HepG2 (cell line): Measurements from ENCODE around the gene CRABP1. TPM values are rescaled to one million over a fixed set of nuclear protein-coding genes. Genes with fewer than 3 reads are reported as not detected.
A peak's percentile ranks its signal among the peaks of the same experiment; 100 is the strongest.

Experiments
- ATAC-seq: fragments of 200-7000 bp; cut with Tn5 transposase; 3 replicates; pipeline ENCODE4 v1.9.1; 2020; ENCODE audit warnings: mild to moderate bottlenecking, moderate library complexity
- BruUV-seq: library from RNA; stranded (reverse); fragments of 400-500 nt; replicated peaks from 2 replicates; lab custom pipeline; 2021; lab: Mats Ljungman, UMichigan
- CTCF ChIA-PET: fragments of 300-600 bp; formaldehyde crosslinking; extraction: SDS; loops from one replicate; lab custom pipeline; 2021; ENCODE audit warnings: low total read pairs, inconsistent platforms, low intra/inter-chr PET ratio; lab: Yijun Ruan, JAX
- POLR2A ChIA-PET: fragments of 350-600 bp; sonication (Branson Sonifier 250); formaldehyde crosslinking; loops from one replicate; lab custom pipeline; 2020; ENCODE audit warnings: antibody characterized with exemption, inconsistent platforms; lab: Yijun Ruan, JAX
- DNase-seq: peaks from one replicate; pipeline ENCODE4 v3.0.0-alpha.2; 2015; ENCODE audit warnings: low spot score
- FAIRE-seq: peaks from 3 replicates; lab custom pipeline; 2011; peaks lifted over from hg19 to GRCh38; lab: Jason Lieb, UNC
- H2AFZ ChIP-seq: one replicate; pipeline ENCODE4 v1.6.1; 2011; ENCODE audit warnings: low read length, inconsistent platforms
- H3K27ac ChIP-seq: fragments of 300-600 bp; 3 replicates; pipeline ENCODE4 v1.8.0; 2011; ENCODE audit warnings: mixed run types, mild to moderate bottlenecking, mixed read lengths, low read length, inconsistent platforms; ENCODE audit not compliant: insufficient read depth; ENCODE audit errors: extremely low read length
- H3K27me3 ChIP-seq, 2 experiments: fragments of 200-600 bp in 1 of 2; 2 replicates in 1 of 2; 3 replicates in 1 of 2; pipeline versions ENCODE4 v1.6.0 to v1.8.0; 2011; ENCODE audit warnings: low read length in 2 of 2, mild to moderate bottlenecking in 2 of 2, moderate library complexity in 2 of 2, inconsistent platforms in 1 of 2; ENCODE audit not compliant: insufficient read depth in 2 of 2, control insufficient read depth in 1 of 2
- H3K36me3 ChIP-seq, 2 experiments: fragments of 200-600 bp in 1 of 2; replicated peaks in 1 of 2; 2 replicates in 1 of 2; 3 replicates in 1 of 2; pipeline versions ENCODE4 v1.5.1 to v1.8.0; 2011; ENCODE audit warnings: low read length in 2 of 2, inconsistent platforms in 1 of 2; ENCODE audit not compliant: insufficient read depth in 2 of 2, control insufficient read depth in 1 of 2
- H3K4me1 ChIP-seq: 2 replicates; pipeline ENCODE4 v1.5.1; 2012; ENCODE audit warnings: low read length, inconsistent platforms; ENCODE audit not compliant: insufficient read depth
- H3K4me2 ChIP-seq: 2 replicates; pipeline ENCODE4 v1.6.0; 2011; ENCODE audit warnings: low read depth, low read length, inconsistent platforms
- H3K4me3 ChIP-seq, 3 experiments: fragments of 200-600 bp in 1 of 3; sonication (generic), shearing (Covaris generic) in 1 of 3; replicated peaks in 1 of 3; 2 replicates each; pipeline ENCODE4 v1.5.1; 2011 to 2016; ENCODE audit warnings: low read length in 3 of 3, inconsistent platforms in 2 of 3, low read depth in 2 of 3, mild to moderate bottlenecking in 2 of 3, control low read depth in 1 of 3, mixed read lengths in 1 of 3; ENCODE audit not compliant: insufficient read depth in 1 of 3
- H3K79me2 ChIP-seq: one replicate; pipeline ENCODE4 v1.6.1; 2011; ENCODE audit warnings: low read length, inconsistent platforms; ENCODE audit not compliant: insufficient read depth
- H3K9ac ChIP-seq: 2 replicates; pipeline ENCODE4 v1.6.0; 2011; ENCODE audit warnings: mild to moderate bottlenecking, low read depth, low read length, inconsistent platforms; ENCODE audit not compliant: insufficient read depth
- H3K9me3 ChIP-seq: 2 replicates; pipeline ENCODE4 v1.5.1; 2012; ENCODE audit warnings: mild to moderate bottlenecking, low read length
- H4K20me1 ChIP-seq: 2 replicates; pipeline ENCODE4 v1.6.0; 2011; ENCODE audit warnings: inconsistent platforms, mild to moderate bottlenecking, low read length, moderate library complexity; ENCODE audit not compliant: insufficient read depth
- CEBPB ChIP-seq: IDR thresholded peaks from 2 replicates; pipeline ENCODE4 v1.6.1; 2011; ENCODE audit warnings: low read depth, low read length, improper control_type of control experiment, borderline replicate concordance
- CSRNP1 ChIP-seq: sonication (generic); formaldehyde crosslinking; IDR thresholded peaks from 2 replicates; pipeline ENCODE4 v1.8.1; 2023; ENCODE audit warnings: mild to moderate bottlenecking, missing genetic modification reagents
- FOXA3 ChIP-seq: IDR thresholded peaks from 2 replicates; pipeline ENCODE4 v1.6.1; 2016; ENCODE audit warnings: missing genetic modification reagents, missing compliant biosample characterization
- JUN ChIP-seq: sonication (generic); formaldehyde crosslinking; IDR thresholded peaks from 2 replicates; pipeline ENCODE4 v1.4.0; 2020; ENCODE audit warnings: mild to moderate bottlenecking, missing genetic modification reagents
- NR0B2 ChIP-seq: sonication (generic); formaldehyde crosslinking; IDR thresholded peaks from 2 replicates; pipeline ENCODE4 v1.4.0; 2020; ENCODE audit warnings: mild to moderate bottlenecking, missing genetic modification reagents
- U2AF2 ChIP-seq: fragments of 200-400 bp; formaldehyde crosslinking; IDR thresholded peaks from 2 replicates; pipeline ENCODE4 v1.6.1; 2017; ENCODE audit warnings: low read depth, mild to moderate bottlenecking, low read length
- ZSCAN29 ChIP-seq: sonication (generic); formaldehyde crosslinking; conservative IDR thresholded peaks from 2 replicates; pipeline ENCODE4 v1.4.0; 2020; ENCODE audit warnings: mild to moderate bottlenecking, missing genetic modification reagents
- WGBS: methylation state at CpG from one replicate; pipeline ENCODE4 v1.1.6; 2017; ENCODE audit warnings: low lambda C conversion rate; 5-methylcytosine and 5-hydroxymethylcytosine counted together
- in situ Hi-C: cut with HindIII; loops from 2 replicates; pipeline ENCODE4 v1.10.0; 2017; ENCODE audit warnings: low pct_unique_long_range_greater_than_20kb; ENCODE audit not compliant: extremely low pct_ligation_motif_present
- intact Hi-C: fragments of 100-400 bp; cut with micrococcal nuclease; formaldehyde crosslinking; loops from one replicate; pipeline ENCODE4 v1.10.0; 2022; ENCODE audit not compliant: unreplicated experiment
- polyA plus RNA-seq, 8 experiments: library from polyadenylated mRNA; depleted of rRNA in 3 of 8; stranded (reverse) in 7 of 8; unstranded in 1 of 8; fragments of >200 nt; fragmentation: Illumina TruSeq in 4 of 8; extraction: Trizol in 4 of 8; gene quantifications; 2 replicates each; pipeline versions ENCODE4 v1.2.1 to v1.2.3, GENCODE V29; 2011 to 2016; ENCODE audit warnings: low read depth in 4 of 8, missing spikeins in 1 of 8, mixed read lengths in 1 of 8; ENCODE audit not compliant: insufficient read depth in 1 of 8
- total RNA-seq, 5 experiments: library from RNA; depleted of rRNA; stranded (reverse); fragments of >200 nt; fragmentation: Illumina TruSeq; extraction: Trizol; gene quantifications; 2 replicates each; pipeline ENCODE4 v1.2.3, GENCODE V29; 2016; ENCODE audit warnings: low read depth in 1 of 5
- TF ChIP-seq, protein P1 (sequence below): sonication (generic); formaldehyde crosslinking; IDR thresholded peaks from 2 replicates; pipeline ENCODE4 v1.5.0; 2020; ENCODE audit warnings: missing genetic modification reagents

Gene CRABP1
- total and polyA plus RNA-seq, 2 of the 13 experiments (the other 11 are each of a cell fraction or from before 2014, with no cell fraction given) = not detected

GRCh38 chr15:78327466-78327865 is 12.7 kb upstream of the CRABP1 start:
- H3K27ac ChIP-seq = no peak overlapping the region
- intact Hi-C loops (no loop called here), in situ Hi-C loops (no loop called here)
- WGBS = 0% methylated on average over 1 of the region's 1 CpG
- no peaks in the 10 kb centered on the region for H3K4me1 ChIP-seq
- ChIA-PET CTCF (no interaction called here), POLR2A (no interaction called here)
- H4K20me1 ChIP-seq = no peaks in the 10 kb centered on the region
- BruUV-seq = no TSS peak
- DNase-seq (no peak), ATAC-seq (no peak), FAIRE-seq (no peak)
- H2AFZ ChIP-seq = no peak overlapping the region
- TF ChIP-seq JUN (CRISPR knock-in tag) = no peak
- no peak for TF ChIP-seq U2AF2
- TF ChIP-seq NR0B2 (CRISPR knock-in tag) = no peak
- TF ChIP-seq CEBPB = 0 out of 2 replicates have a peak, but pooled peaks have one; percentile 27
- no peak for TF ChIP-seq FOXA3 (CRISPR knock-in tag)
- no peak for TF ChIP-seq CSRNP1 (CRISPR knock-in tag)
- TF ChIP-seq, protein P1, sequence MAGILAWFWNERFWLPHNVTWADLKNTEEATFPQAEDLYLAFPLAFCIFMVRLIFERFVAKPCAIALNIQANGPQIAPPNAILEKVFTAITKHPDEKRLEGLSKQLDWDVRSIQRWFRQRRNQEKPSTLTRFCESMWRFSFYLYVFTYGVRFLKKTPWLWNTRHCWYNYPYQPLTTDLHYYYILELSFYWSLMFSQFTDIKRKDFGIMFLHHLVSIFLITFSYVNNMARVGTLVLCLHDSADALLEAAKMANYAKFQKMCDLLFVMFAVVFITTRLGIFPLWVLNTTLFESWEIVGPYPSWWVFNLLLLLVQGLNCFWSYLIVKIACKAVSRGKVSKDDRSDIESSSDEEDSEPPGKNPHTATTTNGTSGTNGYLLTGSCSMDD (CRISPR knock-in tag) = no peak
- no peak for TF ChIP-seq ZSCAN29
- peaks cover 2 to 9% of the 10 kb centered on the region in 2 experiments; a peak in 2 of 5 replicates for H3K27me3 ChIP-seq
- H3K9ac ChIP-seq = no peak overlapping the region
- no peaks in the 10 kb centered on the region for H3K79me2 ChIP-seq
- no peaks in the 10 kb centered on the region for H3K9me3 ChIP-seq
- no peak overlapping the region for H3K4me2 ChIP-seq
- H3K4me3 ChIP-seq = no peak overlapping the region
- no peaks in the 10 kb centered on the region for H3K36me3 ChIP-seq
